T follicular helper cell (primary cell): ENCODE results near the gene KIF26B.

Source experiments
- DNase-seq: peaks from one replicate; pipeline ENCODE4 v3.0.0-alpha.2; 2020; ENCODE audit warnings: low read depth

Gene KIF26B

GRCh38 chr1:245512181-245512888 is 357.6 kb downstream of the KIF26B start:
- DNase-seq, result no peak

- DNase-seq, result no peak
Observed at GRCh38 chr1:245512980-245513578, 358.3 kb downstream of the KIF26B start.

GRCh38 chr1:245516284-245516759 is 361.5 kb downstream of the KIF26B start:
- DNase-seq, result no peak

- no peak for DNase-seq
Observed at GRCh38 chr1:245520611-245521010, 365.8 kb downstream of the KIF26B start.

GRCh38 chr1:245526141-245526540 is 371.4 kb downstream of the KIF26B start:
- DNase-seq, result no peak

GRCh38 chr1:245528258-245528635 is 373.5 kb downstream of the KIF26B start:
- DNase-seq, result no peak

- DNase-seq, result no peak
Observed at GRCh38 chr1:245530937-245531336, 376.2 kb downstream of the KIF26B start.

GRCh38 chr1:245537992-245538391 is 383.2 kb downstream of the KIF26B start:
- no peak for DNase-seq

- no peak for DNase-seq
Observed at GRCh38 chr1:245538671-245539070, 383.9 kb downstream of the KIF26B start.

GRCh38 chr1:245541369-245541768 is 386.6 kb downstream of the KIF26B start:
- DNase-seq, result no peak

GRCh38 chr1:245542365-245542764 is 387.6 kb downstream of the KIF26B start:
- no peak for DNase-seq

- no peak for DNase-seq
Observed at GRCh38 chr1:245544236-245544635, 389.5 kb downstream of the KIF26B start.

- DNase-seq, result no peak
Observed at GRCh38 chr1:245546875-245547274, 392.1 kb downstream of the KIF26B start.

GRCh38 chr1:245549996-245550719 is 395.4 kb downstream of the KIF26B start:
- no peak for DNase-seq

- no peak for DNase-seq
Observed at GRCh38 chr1:245550720-245551043, 395.9 kb downstream of the KIF26B start.

GRCh38 chr1:245551536-245551935 is 396.8 kb downstream of the KIF26B start:
- no peak for DNase-seq

GRCh38 chr1:245552331-245552730 is 397.5 kb downstream of the KIF26B start:
- no peak for DNase-seq

GRCh38 chr1:245556057-245556456 is 401.3 kb downstream of the KIF26B start:
- no peak for DNase-seq

- DNase-seq, result no peak
Observed at GRCh38 chr1:245558069-245558468, 403.3 kb downstream of the KIF26B start.

- DNase-seq, result no peak
Observed at GRCh38 chr1:245560316-245560859, 405.6 kb downstream of the KIF26B start.

- no peak for DNase-seq
Observed at GRCh38 chr1:245561665-245562234, 407.0 kb downstream of the KIF26B start.

- no peak for DNase-seq
Observed at GRCh38 chr1:245566134-245566533, 411.3 kb downstream of the KIF26B start.

GRCh38 chr1:245566952-245567351 is 412.2 kb downstream of the KIF26B start:
- no peak for DNase-seq
